ENCODE data around the gene OLFM1. TPM values are rescaled to one million over a fixed set of nuclear protein-coding genes. Genes with fewer than 3 reads are reported as not detected.

Gene OLFM1
- total RNA-seq, 1 experiment from 2014 or later = 3.5 TPM

GRCh38 chr9:135077497-135078200 lies 9.8 kb upstream of the OLFM1 start:
- Histone ChIP-seq H2AFZ (ENCODE audit: low read depth, low read length, poor library complexity, severe bottlenecking) (no peak overlapping the region), H3K4me3 (replicated peaks in 1 of 2; ENCODE audit: low read depth in 1 of 2, low read length in 2 of 2) (no peak overlapping the region), H3K79me2 (ENCODE audit: insufficient read depth, low read length) (no peaks in the 10 kb centered on the region), H3K4me1 (ENCODE audit: control insufficient read depth in 1 of 2, insufficient read depth in 2 of 2, low read length in 2 of 2) (no peaks in the 10 kb centered on the region), H3K9me3 (ENCODE audit: control insufficient read depth in 1 of 2, insufficient read depth in 1 of 2, low read depth in 1 of 2, low read length in 2 of 2) (no peaks in the 10 kb centered on the region), H3K9ac (ENCODE audit: low read length) (no peak overlapping the region), H3K36me3 (ENCODE audit: control insufficient read depth in 1 of 2, insufficient read depth in 2 of 2, low read length in 2 of 2) (no peaks in the 10 kb centered on the region), H3K27me3 (ENCODE audit: insufficient read depth, low read length) (peaks cover 23% of the 10 kb centered on the region; the same call in 1 of the 2 replicates), H3K4me2 (ENCODE audit: low read length) (no peak overlapping the region), H3K27ac (ENCODE audit: low read depth, low read length) (no peak overlapping the region), H3K9me2 (ENCODE audit: insufficient read depth) (no peaks in the 10 kb centered on the region), H4K20me1 (ENCODE audit: insufficient read depth) (no peaks in the 10 kb centered on the region)
- no TSS peak for BruUV-seq (replicated peaks)
- ChIA-PET CTCF (no interaction called here), RAD21 (ENCODE audit: low non-redundant PET in 1 of 2, low total read pairs in 2 of 2, uncharacterized antibody in 2 of 2, unreplicated experiment in 2 of 2) (no interaction called here), POLR2A (no interaction called here)
- peak; percentile 60 for ATAC-seq
- intact Hi-C loops (cut with micrococcal nuclease) = no loop called here
- no peak for DNase-seq (ENCODE audit: low read depth, low spot score)
- TF ChIP-seq, protein P1, sequence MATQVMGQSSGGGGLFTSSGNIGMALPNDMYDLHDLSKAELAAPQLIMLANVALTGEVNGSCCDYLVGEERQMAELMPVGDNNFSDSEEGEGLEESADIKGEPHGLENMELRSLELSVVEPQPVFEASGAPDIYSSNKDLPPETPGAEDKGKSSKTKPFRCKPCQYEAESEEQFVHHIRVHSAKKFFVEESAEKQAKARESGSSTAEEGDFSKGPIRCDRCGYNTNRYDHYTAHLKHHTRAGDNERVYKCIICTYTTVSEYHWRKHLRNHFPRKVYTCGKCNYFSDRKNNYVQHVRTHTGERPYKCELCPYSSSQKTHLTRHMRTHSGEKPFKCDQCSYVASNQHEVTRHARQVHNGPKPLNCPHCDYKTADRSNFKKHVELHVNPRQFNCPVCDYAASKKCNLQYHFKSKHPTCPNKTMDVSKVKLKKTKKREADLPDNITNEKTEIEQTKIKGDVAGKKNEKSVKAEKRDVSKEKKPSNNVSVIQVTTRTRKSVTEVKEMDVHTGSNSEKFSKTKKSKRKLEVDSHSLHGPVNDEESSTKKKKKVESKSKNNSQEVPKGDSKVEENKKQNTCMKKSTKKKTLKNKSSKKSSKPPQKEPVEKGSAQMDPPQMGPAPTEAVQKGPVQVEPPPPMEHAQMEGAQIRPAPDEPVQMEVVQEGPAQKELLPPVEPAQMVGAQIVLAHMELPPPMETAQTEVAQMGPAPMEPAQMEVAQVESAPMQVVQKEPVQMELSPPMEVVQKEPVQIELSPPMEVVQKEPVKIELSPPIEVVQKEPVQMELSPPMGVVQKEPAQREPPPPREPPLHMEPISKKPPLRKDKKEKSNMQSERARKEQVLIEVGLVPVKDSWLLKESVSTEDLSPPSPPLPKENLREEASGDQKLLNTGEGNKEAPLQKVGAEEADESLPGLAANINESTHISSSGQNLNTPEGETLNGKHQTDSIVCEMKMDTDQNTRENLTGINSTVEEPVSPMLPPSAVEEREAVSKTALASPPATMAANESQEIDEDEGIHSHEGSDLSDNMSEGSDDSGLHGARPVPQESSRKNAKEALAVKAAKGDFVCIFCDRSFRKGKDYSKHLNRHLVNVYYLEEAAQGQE (IDR thresholded peaks at IDR 0.05; ENCODE audit: low read depth) = peak; percentile 86
- TF ChIP-seq TCF7L2 (IDR thresholded peaks at IDR 0.05; ENCODE audit: borderline replicate concordance, extremely low read depth, insufficient read depth, insufficient read length) = no peak

DNA sequence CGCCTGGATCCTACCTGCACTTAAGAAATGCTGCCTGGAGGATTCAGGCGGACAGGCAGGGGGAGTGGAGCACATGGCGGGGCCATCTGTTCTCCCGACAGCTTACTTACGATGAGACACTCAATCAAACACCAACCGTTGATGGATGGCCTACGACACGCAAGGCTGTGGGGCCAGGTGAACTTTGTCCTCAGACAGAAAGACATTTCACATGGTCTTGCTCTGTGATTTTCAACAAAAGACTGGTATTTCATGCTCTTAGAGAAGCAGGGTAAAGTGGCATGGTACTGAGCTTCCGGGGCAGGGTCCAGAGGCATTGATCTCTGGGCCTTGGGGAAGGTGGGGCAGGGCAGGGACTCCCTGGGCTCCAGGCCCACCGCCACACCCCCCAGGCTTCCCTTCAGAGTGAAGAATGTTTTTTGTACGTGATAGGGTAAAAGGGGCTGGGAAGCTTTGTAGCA lies 9.1 kb upstream of the OLFM1 start:
- CTCF ChIA-PET = no interaction called here
- H3K4me1 ChIP-seq (ENCODE audit: control insufficient read depth in 1 of 2, insufficient read depth in 2 of 2, low read length in 2 of 2) = no peaks in the 10 kb centered on the region
- no peak overlapping the region for H2AFZ ChIP-seq (ENCODE audit: low read depth, low read length, poor library complexity, severe bottlenecking)
- H3K27ac ChIP-seq (ENCODE audit: low read depth, low read length) = no peak overlapping the region
- DNase-seq (ENCODE audit: low read depth, low spot score) (no peak), ATAC-seq (no peak)
- POLR2A ChIA-PET = no interaction called here
- H3K9me3 ChIP-seq (ENCODE audit: control insufficient read depth in 1 of 2, insufficient read depth in 1 of 2, low read depth in 1 of 2, low read length in 2 of 2) = no peaks in the 10 kb centered on the region
- no peaks in the 10 kb centered on the region for H3K9me2 ChIP-seq (ENCODE audit: insufficient read depth)
- no peaks in the 10 kb centered on the region for H3K36me3 ChIP-seq (ENCODE audit: control insufficient read depth in 1 of 2, insufficient read depth in 2 of 2, low read length in 2 of 2)
- H3K27me3 ChIP-seq (ENCODE audit: insufficient read depth, low read length) = peaks cover 29% of the 10 kb centered on the region; the same call in 1 of the 2 replicates
- H3K4me2 ChIP-seq (ENCODE audit: low read length) = no peak overlapping the region
- H3K4me3 ChIP-seq (replicated peaks in 1 of 2; ENCODE audit: low read depth in 1 of 2, low read length in 2 of 2) = no peak overlapping the region
- intact Hi-C loops (cut with micrococcal nuclease) = no loop called here
- no TSS peak for BruUV-seq (replicated peaks)
- RAD21 ChIA-PET (ENCODE audit: low non-redundant PET in 1 of 2, low total read pairs in 2 of 2, uncharacterized antibody in 2 of 2, unreplicated experiment in 2 of 2) = no interaction called here
- H3K9ac ChIP-seq (ENCODE audit: low read length) = no peak overlapping the region
- no peaks in the 10 kb centered on the region for H3K79me2 ChIP-seq (ENCODE audit: insufficient read depth, low read length)
- H4K20me1 ChIP-seq (ENCODE audit: insufficient read depth) = no peaks in the 10 kb centered on the region
- TF ChIP-seq EGR1 (IDR thresholded peaks at IDR 0.05; ENCODE audit: low read depth) (no peak), EZH2phosphoT487 (IDR thresholded peaks at IDR 0.05; ENCODE audit: borderline replicate concordance) (no peak), POLR2A (IDR thresholded peaks at IDR 0.05; ENCODE audit: borderline replicate concordance, extremely low read depth, insufficient read depth, insufficient read length) (no peak), EZH2 (IDR thresholded peaks at IDR 0.05) (no peak), ELF1 (IDR thresholded peaks at IDR 0.05; ENCODE audit: borderline replicate concordance, low read depth) (no peak), CBX3 (IDR thresholded peaks at IDR 0.05; ENCODE audit: low read depth) (no peak), RAD21 (IDR thresholded peaks at IDR 0.05; ENCODE audit: low read depth) (no peak), ZFX (IDR thresholded peaks at IDR 0.05) (no peak), YY1 (IDR thresholded peaks at IDR 0.05; ENCODE audit: extremely low read depth, insufficient replicate concordance, low read depth, low read length) (no peak), SIN3A (IDR thresholded peaks at IDR 0.05; ENCODE audit: low read depth) (no peak)
- TF ChIP-seq, protein P2, sequence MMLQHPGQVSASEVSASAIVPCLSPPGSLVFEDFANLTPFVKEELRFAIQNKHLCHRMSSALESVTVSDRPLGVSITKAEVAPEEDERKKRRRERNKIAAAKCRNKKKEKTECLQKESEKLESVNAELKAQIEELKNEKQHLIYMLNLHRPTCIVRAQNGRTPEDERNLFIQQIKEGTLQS (IDR thresholded peaks at IDR 0.05) = no peak
- TF ChIP-seq, protein P1 (IDR thresholded peaks at IDR 0.05; ENCODE audit: low read depth) = no peak
